Neuron (in vitro differentiated cells): ENCODE data around the gene LIN7B.
"Not testable (repeated sequence)": the region's sequence is repeated elsewhere in the genome, so short reads cannot be mapped to it uniquely, and the experiment has no call there.

Experiments used
- H2AFZ ChIP-seq: one replicate; pipeline ENCODE4 v1.6.1; 2013; ENCODE audit warnings: low read depth, mild to moderate bottlenecking, inconsistent platforms, low read length, moderate library complexity
- H3K27me3 ChIP-seq: one replicate; pipeline ENCODE4 v1.6.1; 2013; ENCODE audit warnings: low read length; ENCODE audit not compliant: insufficient read depth
- H3K36me3 ChIP-seq: one replicate; pipeline ENCODE4 v1.6.1; 2013; ENCODE audit warnings: low read length; ENCODE audit not compliant: insufficient read depth
- H3K4me1 ChIP-seq: one replicate; pipeline ENCODE4 v1.6.1; 2013; ENCODE audit warnings: low read length; ENCODE audit not compliant: insufficient read depth
- H3K4me3 ChIP-seq: 2 replicates; pipeline ENCODE4 v1.5.1; 2013; ENCODE audit warnings: mild to moderate bottlenecking, low read length, moderate library complexity
- H3K9me3 ChIP-seq: one replicate; pipeline ENCODE4 v1.6.1; 2013; ENCODE audit warnings: low read length

The LIN7B gene

DNA sequence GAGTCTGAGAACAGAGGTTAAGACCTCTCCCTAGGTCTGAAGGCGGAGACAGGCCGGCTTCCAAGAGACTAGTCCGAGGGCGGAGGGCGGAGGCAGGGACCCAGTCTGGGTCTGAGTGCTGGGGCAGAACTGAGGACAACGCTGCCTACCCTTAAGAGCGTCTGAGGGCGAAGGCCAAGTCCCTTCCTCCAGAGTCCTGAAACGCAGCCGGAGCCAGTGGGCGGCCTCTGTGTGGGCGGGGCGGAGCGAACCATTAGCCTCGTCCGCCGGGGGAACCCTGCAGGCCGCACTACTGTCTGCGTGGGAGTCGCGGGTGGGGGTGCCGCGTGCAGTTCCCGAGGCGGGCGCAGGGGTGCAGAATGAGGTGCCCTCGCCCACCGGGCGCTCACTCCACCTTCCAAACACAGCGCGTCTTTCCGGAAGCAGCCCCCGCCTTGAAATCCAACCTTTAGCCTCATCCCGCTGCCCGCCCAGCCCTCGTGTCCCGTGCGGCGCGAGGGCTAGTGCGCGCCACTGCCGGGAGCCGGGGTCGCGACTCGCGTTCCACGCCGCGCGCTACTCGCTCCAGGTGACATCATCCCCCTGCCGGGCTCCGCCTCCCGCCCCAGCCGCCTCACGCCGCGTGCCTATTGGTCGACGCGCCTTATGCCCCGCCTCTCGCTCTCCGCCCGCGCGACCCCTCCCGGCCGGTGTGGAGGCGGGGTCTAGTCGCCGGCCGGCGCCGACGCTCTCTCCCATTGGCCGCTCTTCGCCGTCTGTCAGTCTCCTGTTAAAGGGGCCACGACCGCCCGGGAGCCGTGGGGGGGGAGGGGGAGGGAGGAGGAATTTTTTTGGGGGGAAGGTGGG lies 4.6 kb downstream of the LIN7B start, which contains the start of gene C19orf73:
TSS of gene C19orf73 (minus strand) at position 579 of the 846 bp plus-strand sequence. CDS start at position 458, 121 bp downstream.
- Histone ChIP-seq H2AFZ (peak within 1 kb of the TSS; percentile 76), H3K27me3 (peaks cover 13% of the 10 kb centered on the region)

GRCh38 chr19:49119411-49120324 lies 5.5 kb downstream of the LIN7B start, which contains the start of gene PPFIA3:
Gene PPFIA3, plus strand, starts transcription at chr19:49119544. Its CDS starts 8,330 bp downstream, at chr19:49127874.
- Histone ChIP-seq H3K4me1 (peaks cover 10% of the 10 kb centered on the region), H3K9me3 (no peaks in the 10 kb centered on the region), H3K36me3 (no peaks in the 10 kb centered on the region), H3K4me3 (peak within 1 kb of the TSS; percentile 89), H2AFZ (peak within 1 kb of the TSS; percentile 76), H3K27me3 (peaks cover 13% of the 10 kb centered on the region)

More for the DNA sequence above, 4.6 kb downstream of the LIN7B start, which contains the start of gene C19orf73:
- Histone ChIP-seq H3K4me3 (peak within 1 kb of the TSS; percentile 89), H3K4me1 (peaks cover 12% of the 10 kb centered on the region), H3K9me3 (no peaks in the 10 kb centered on the region), H3K36me3 (no peaks in the 10 kb centered on the region)

GRCh38 chr19:49120325-49120683 lies 6.1 kb downstream of the LIN7B start:
- Histone ChIP-seq H3K27me3 (peaks cover 13% of the 10 kb centered on the region), H2AFZ (peak overlapping the region; percentile 69), H3K4me3 (peak overlapping the region; percentile 89), H3K36me3 (no peaks in the 10 kb centered on the region), H3K9me3 (no peaks in the 10 kb centered on the region), H3K4me1 (peaks cover 10% of the 10 kb centered on the region)

DNA sequence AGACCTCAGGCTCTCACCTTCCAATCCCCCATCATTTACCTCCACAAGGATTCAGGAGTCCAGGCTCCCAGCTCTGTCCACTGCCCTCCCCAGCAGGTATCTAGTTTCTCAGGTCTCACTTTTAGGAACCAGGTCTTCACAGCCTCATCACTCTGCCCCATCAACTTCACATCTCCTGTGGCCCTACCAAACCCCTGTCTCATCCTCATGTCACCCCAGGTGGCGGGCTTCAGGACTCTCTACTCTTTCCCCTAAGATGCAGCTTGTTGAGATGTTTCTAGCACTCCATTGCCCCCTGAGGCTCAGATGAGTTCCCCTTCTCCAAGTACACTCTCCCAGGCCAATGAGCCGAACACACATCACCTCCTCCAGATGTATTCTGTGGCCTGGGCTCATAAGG lies 6.7 kb downstream of the LIN7B start:
- Histone ChIP-seq H3K4me3 (no peak overlapping the region), H2AFZ (no peak overlapping the region), H3K9me3 (no peaks in the 10 kb centered on the region), H3K36me3 (no peaks in the 10 kb centered on the region), H3K27me3 (peaks cover 13% of the 10 kb centered on the region), H3K4me1 (peaks cover 10% of the 10 kb centered on the region)

DNA sequence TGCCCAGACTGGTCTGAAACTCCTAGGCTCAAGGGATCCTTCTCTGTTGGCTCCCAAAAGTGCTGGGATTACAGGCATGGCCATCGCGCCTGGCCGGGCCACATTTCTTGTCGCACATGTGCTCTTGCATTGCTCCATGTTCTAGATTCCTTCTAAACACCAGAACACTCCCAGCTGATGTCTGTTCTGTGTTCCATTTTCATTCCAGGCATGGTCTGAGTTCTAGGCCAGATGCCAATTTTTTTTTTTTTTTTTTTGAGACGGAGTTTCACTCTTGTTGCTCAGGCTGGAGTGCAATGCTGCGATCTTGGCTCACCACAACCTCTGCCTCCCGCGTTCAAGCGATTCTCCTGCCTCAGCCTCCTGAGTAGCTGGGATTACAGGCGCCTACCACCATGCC lies 7.7 kb downstream of the LIN7B start:
- not testable (repeated sequence) for H3K4me3 ChIP-seq, H3K36me3 ChIP-seq, H2AFZ ChIP-seq, H3K9me3 ChIP-seq
- peaks cover 10% of the 10 kb centered on the region for H3K4me1 ChIP-seq
- H3K27me3 ChIP-seq: peaks cover 13% of the 10 kb centered on the region

DNA sequence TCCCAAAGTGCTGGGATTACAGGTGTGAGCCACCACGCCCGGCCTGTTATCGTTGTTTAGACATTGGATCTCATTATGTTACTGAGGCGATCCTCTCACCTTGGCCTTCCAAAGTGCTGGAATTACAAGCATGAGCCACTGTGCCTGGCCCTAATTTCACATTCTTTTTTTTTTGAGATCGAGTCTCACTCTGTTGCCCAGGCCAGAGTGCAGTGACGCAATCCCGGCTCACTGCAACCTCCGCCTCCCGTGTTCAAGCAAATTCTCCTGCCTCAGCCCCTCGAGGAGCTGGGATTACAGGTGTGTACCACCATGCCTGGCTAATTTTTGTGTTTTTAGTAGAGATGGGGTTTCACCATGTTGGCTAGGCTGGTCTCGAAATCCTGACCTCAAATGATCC lies 9.1 kb downstream of the LIN7B start:
- H3K4me1 ChIP-seq, H2AFZ ChIP-seq: not testable (repeated sequence)
- peaks cover 13% of the 10 kb centered on the region for H3K27me3 ChIP-seq

GRCh38 chr19:49125025-49125731 lies 11.0 kb downstream of the LIN7B start:
- H2AFZ ChIP-seq: no peak overlapping the region
- peaks cover 9% of the 10 kb centered on the region for H3K27me3 ChIP-seq
- H3K4me1 ChIP-seq: peaks cover 7% of the 10 kb centered on the region

More for the DNA sequence above, 9.1 kb downstream of the LIN7B start:
- not testable (repeated sequence) for H3K36me3 ChIP-seq, H3K9me3 ChIP-seq, H3K4me3 ChIP-seq

DNA sequence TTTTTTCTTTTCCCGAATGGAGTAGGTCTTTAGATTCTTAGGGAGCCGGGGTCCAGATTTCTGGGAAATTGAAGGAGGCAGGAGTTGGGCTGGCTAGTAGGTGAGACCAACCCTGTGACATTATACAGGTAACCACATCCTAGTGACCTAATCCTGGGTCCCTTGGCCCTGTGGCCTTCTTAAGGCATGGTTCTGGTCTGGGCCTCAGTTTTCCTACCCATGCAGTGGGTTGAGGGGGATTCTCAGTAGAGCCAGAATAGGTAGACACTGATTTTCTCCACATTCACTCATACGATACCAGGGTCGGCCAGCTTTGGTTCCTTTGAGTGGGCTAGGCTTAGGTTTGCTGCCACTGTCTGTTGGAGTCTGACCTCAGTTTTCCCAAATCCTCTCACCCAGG lies 12.4 kb downstream of the LIN7B start:
- H3K27me3 ChIP-seq: no peaks in the 10 kb centered on the region

More at GRCh38 chr19:49125025-49125731, 11.0 kb downstream of the LIN7B start:
- Histone ChIP-seq H3K4me3 (no peak overlapping the region), H3K36me3 (no peaks in the 10 kb centered on the region), H3K9me3 (peaks cover 2% of the 10 kb centered on the region)

GRCh38 chr19:49127225-49127624 lies 13.1 kb downstream of the LIN7B start:
- H3K4me3 ChIP-seq: peak overlapping the region; percentile 3
- not testable (repeated sequence) for H3K9me3 ChIP-seq, H3K4me1 ChIP-seq, H3K27me3 ChIP-seq, H3K36me3 ChIP-seq, H2AFZ ChIP-seq

More for the DNA sequence above, 12.4 kb downstream of the LIN7B start:
- no peaks in the 10 kb centered on the region for H3K36me3 ChIP-seq
- no peak overlapping the region for H2AFZ ChIP-seq
- H3K9me3 ChIP-seq: peaks cover 2% of the 10 kb centered on the region
- H3K4me3 ChIP-seq: no peak overlapping the region
- peaks cover 7% of the 10 kb centered on the region for H3K4me1 ChIP-seq

DNA sequence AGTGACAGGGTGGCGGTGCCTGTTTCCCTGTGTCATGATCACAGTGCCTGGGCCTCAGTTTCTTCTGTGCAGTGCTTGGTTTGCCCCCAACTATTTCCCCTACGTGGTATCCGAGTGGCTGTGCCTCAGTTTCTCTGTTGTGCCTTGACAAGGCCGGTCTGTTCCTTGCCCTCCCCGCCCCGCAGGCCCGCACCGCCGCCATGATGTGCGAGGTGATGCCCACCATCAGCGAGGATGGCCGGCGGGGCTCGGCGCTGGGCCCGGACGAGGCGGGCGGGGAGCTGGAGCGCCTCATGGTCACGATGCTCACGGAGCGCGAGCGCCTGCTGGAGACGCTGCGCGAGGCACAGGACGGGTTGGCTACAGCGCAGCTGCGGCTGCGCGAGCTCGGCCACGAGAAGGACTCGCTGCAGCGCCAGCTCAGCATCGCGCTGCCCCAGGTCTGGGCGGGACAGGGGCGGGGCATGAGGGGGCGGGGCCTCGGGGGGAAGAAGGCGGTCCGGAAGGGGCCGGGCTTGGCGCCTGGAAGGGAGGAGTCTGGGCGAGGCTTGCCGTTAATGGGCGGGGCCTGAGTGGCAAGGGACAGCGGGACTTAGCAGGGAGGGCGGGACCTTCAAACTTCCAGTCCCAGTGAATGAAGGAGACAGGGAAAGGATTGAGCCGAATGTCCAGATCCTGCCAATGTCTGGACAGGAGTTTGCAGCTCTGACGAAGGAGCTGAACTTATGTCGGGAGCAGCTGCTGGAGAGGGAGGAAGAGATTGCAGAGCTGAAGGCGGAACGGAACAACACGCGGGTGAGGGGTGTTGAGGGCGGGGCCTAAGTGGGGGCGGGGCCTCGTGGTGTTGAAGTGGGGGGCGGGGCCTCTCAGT lies 13.7 kb downstream of the LIN7B start:
- no peaks in the 10 kb centered on the region for H3K36me3 ChIP-seq
- H3K27me3 ChIP-seq: no peaks in the 10 kb centered on the region
- H2AFZ ChIP-seq: peak overlapping the region; percentile 4
- H3K4me3 ChIP-seq: peak overlapping the region; percentile 55
- H3K4me1 ChIP-seq: peaks cover 7% of the 10 kb centered on the region
- peaks cover 2% of the 10 kb centered on the region for H3K9me3 ChIP-seq

GRCh38 chr19:49128545-49129237 lies 14.5 kb downstream of the LIN7B start:
- Histone ChIP-seq H3K4me3 (peak overlapping the region; percentile 55), H3K27me3 (no peaks in the 10 kb centered on the region), H3K36me3 (no peaks in the 10 kb centered on the region), H2AFZ (peak overlapping the region; percentile 4), H3K9me3 (peaks cover 2% of the 10 kb centered on the region), H3K4me1 (peaks cover 7% of the 10 kb centered on the region)
